A673 (cell line): ENCODE results near the gene PPP1CB.

ENCODE experiments used
- EZH2 ChIP-seq: fragments of 200-600 bp; sonication (generic); IDR thresholded peaks from 2 replicates; pipeline ENCODE4 v1.6.1; 2017; ENCODE audit warnings: borderline replicate concordance, low read depth, mild to moderate bottlenecking, mixed read lengths, antibody characterized with exemption, low read length; ENCODE audit not compliant: poor library complexity, severe bottlenecking
- TF ChIP-seq, protein P1 (sequence below): fragments of 300-800, 200-600 bp; sonication (generic); conservative IDR thresholded peaks from 2 replicates; pipeline ENCODE4 v1.5.1; 2017; ENCODE audit warnings: low read depth, mild to moderate bottlenecking, antibody characterized with exemption, low read length, moderate library complexity, mixed read lengths

DNA sequence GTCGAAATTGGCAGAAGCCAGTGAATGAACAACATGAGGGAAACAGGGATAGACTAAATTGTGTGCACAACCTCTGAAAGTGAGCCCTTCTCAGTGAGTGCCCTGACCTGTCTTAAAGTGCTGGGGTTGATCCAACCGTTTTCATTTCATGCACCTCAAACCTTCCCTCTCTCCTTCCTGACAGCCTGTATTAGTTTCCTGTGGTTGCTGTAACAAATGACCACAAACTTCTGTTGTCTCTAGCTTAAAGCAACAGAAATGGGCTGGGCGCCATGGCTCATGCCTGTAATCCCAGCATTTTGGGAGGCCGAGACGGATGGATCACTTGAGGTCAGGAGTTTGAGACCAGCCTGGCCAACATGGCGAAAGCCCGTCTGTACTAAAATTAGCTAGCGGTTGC lies 48.8 kb upstream of the PPP1CB start:
- TF ChIP-seq, protein P1, sequence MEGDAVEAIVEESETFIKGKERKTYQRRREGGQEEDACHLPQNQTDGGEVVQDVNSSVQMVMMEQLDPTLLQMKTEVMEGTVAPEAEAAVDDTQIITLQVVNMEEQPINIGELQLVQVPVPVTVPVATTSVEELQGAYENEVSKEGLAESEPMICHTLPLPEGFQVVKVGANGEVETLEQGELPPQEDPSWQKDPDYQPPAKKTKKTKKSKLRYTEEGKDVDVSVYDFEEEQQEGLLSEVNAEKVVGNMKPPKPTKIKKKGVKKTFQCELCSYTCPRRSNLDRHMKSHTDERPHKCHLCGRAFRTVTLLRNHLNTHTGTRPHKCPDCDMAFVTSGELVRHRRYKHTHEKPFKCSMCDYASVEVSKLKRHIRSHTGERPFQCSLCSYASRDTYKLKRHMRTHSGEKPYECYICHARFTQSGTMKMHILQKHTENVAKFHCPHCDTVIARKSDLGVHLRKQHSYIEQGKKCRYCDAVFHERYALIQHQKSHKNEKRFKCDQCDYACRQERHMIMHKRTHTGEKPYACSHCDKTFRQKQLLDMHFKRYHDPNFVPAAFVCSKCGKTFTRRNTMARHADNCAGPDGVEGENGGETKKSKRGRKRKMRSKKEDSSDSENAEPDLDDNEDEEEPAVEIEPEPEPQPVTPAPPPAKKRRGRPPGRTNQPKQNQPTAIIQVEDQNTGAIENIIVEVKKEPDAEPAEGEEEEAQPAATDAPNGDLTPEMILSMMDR, result no peak
- no peak for TF ChIP-seq EZH2
